GM23248 (cell line): ENCODE measurements around the gene ZBTB40.

ENCODE experiments used
- EZH2 ChIP-seq: fragments of 200-600 bp; sonication (generic); IDR thresholded peaks from 2 replicates; pipeline ENCODE4 v1.6.1; 2018; ENCODE audit warnings: antibody characterized with exemption, mild to moderate bottlenecking; ENCODE audit not compliant: insufficient read depth, poor library complexity, severe bottlenecking
- EZH2phosphoT487 ChIP-seq: fragments of 200-600 bp; sonication (generic); IDR thresholded peaks from 2 replicates; pipeline ENCODE4 v1.6.1; 2018; ENCODE audit warnings: antibody characterized with exemption, moderate library complexity, mild to moderate bottlenecking, low read depth; ENCODE audit not compliant: insufficient read depth

- TF ChIP-seq EZH2phosphoT487 (no peak), EZH2 (no peak)
Observed at GRCh38 chr1:22531251-22531650, 79.6 kb downstream of the ZBTB40 start.
